IMR-90 (cell line): ENCODE measurements around the gene MPRIP.

ENCODE experiments used
- BHLHE40 ChIP-seq: fragments of 150-350 bp; IDR thresholded peaks from 2 replicates; pipeline ENCODE4 v1.6.1; 2016; ENCODE audit warnings: mild to moderate bottlenecking, low read depth, low read length
- ELK1 ChIP-seq: fragments of 150-350 bp; IDR thresholded peaks from 2 replicates; pipeline ENCODE4 v1.6.1; 2016; ENCODE audit warnings: low read depth, mild to moderate bottlenecking, low read length, moderate library complexity, borderline replicate concordance
- MAFK ChIP-seq: IDR thresholded peaks from 2 replicates; pipeline ENCODE4 v1.6.1; 2012; ENCODE audit warnings: low read depth, low read length, improper control_type of control experiment
- MAZ ChIP-seq: IDR thresholded peaks from 2 replicates; pipeline ENCODE4 v1.6.1; 2012; ENCODE audit warnings: low read depth, mild to moderate bottlenecking, low read length, improper control_type of control experiment, moderate library complexity, borderline replicate concordance
- POLR2A ChIP-seq: IDR thresholded peaks from 2 replicates; pipeline ENCODE4 v1.6.1; 2012; ENCODE audit warnings: mild to moderate bottlenecking, low read depth, low read length
- RCOR1 ChIP-seq: IDR thresholded peaks from 2 replicates; pipeline ENCODE4 v1.6.1; 2012; ENCODE audit warnings: mild to moderate bottlenecking, low read length, improper control_type of control experiment; ENCODE audit not compliant: insufficient replicate concordance
- RFX5 ChIP-seq: IDR thresholded peaks from 2 replicates; pipeline ENCODE4 v1.8.0; 2012; ENCODE audit warnings: low read depth, mild to moderate bottlenecking, low read length, moderate library complexity
- SMC3 ChIP-seq: fragments of 150-350 bp; IDR thresholded peaks from 2 replicates; pipeline ENCODE4 v1.6.1; 2016; ENCODE audit warnings: low read depth, mild to moderate bottlenecking, antibody characterized with exemption, low read length, moderate library complexity
- TF ChIP-seq, protein P1 (sequence below): conservative IDR thresholded peaks from 2 replicates; pipeline ENCODE4 v1.5.1; 2012; ENCODE audit warnings: mild to moderate bottlenecking, low read depth, low read length, improper control_type of control experiment
- TF ChIP-seq, protein P2 (sequence below): fragments of 150-350 bp; IDR thresholded peaks from 2 replicates; pipeline ENCODE4 v1.6.1; 2017; ENCODE audit warnings: mild to moderate bottlenecking, antibody characterized with exemption, low read length, low read depth

DNA sequence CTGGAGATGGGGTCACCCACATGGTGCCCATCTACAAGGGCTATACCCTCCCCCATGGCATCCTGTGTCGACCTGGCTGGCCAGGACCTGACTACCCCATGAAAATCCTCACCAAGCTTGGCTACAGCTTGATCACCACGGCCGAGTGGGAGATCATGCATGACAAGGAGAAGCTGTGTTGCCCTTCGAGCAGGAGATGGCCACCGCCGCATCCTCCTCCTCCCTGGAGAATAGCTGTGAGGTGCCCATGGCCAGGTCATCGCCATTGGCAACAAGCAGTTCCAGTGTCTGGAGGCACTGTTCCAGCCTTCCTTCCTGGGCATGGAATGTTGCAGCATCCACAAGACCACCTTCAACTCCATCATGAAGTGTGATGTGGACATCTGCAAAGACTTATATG, 200.0 kb downstream of the MPRIP start:
- TF ChIP-seq POLR2A (no peak), BHLHE40 (no peak), MAFK (no peak), RFX5 (no peak), RCOR1 (no peak), MAZ (no peak), ELK1 (no peak), SMC3 (no peak)
- TF ChIP-seq, protein P1, sequence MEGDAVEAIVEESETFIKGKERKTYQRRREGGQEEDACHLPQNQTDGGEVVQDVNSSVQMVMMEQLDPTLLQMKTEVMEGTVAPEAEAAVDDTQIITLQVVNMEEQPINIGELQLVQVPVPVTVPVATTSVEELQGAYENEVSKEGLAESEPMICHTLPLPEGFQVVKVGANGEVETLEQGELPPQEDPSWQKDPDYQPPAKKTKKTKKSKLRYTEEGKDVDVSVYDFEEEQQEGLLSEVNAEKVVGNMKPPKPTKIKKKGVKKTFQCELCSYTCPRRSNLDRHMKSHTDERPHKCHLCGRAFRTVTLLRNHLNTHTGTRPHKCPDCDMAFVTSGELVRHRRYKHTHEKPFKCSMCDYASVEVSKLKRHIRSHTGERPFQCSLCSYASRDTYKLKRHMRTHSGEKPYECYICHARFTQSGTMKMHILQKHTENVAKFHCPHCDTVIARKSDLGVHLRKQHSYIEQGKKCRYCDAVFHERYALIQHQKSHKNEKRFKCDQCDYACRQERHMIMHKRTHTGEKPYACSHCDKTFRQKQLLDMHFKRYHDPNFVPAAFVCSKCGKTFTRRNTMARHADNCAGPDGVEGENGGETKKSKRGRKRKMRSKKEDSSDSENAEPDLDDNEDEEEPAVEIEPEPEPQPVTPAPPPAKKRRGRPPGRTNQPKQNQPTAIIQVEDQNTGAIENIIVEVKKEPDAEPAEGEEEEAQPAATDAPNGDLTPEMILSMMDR = no peak
- TF ChIP-seq, protein P2, sequence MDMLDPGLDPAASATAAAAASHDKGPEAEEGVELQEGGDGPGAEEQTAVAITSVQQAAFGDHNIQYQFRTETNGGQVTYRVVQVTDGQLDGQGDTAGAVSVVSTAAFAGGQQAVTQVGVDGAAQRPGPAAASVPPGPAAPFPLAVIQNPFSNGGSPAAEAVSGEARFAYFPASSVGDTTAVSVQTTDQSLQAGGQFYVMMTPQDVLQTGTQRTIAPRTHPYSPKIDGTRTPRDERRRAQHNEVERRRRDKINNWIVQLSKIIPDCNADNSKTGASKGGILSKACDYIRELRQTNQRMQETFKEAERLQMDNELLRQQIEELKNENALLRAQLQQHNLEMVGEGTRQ = no peak
